Brain pericyte (primary cell): Measurements from ENCODE around the gene STAB2.

Source experiments
- DNase-seq: peaks from one replicate; pipeline ENCODE4 v3.0.0-alpha.2; 2012; ENCODE audit warnings: low read depth, low spot score

Gene STAB2

GRCh38 chr12:103742349-103742932, 155.4 kb downstream of the STAB2 start:
- no peak for DNase-seq

GRCh38 chr12:103743788-103744187, 156.7 kb downstream of the STAB2 start:
- no peak for DNase-seq

DNA sequence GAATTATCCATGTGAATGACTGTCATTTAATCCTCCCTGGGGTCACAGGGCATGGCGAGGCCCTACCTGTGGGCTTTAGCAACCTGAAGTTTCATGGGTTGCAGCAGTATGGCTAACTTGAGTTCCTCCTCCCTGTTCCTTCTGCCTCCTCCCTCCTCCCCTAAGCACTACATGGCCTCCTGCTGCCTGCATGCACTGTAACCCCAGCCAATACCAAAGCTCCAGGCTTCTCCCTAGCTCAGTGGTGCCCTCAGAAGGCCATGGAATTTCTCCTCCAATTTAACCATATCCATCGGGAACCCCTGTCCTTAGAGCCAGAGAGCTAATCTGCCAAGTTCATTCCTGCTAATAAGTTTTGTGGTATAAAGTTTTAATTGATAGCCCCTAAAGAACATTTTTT, 158.9 kb downstream of the STAB2 start:
- DNase-seq = no peak

GRCh38 chr12:103748002-103748401, 160.9 kb downstream of the STAB2 start:
- DNase-seq = no peak

- DNase-seq = no peak
These were observed 161.8 kb downstream of the STAB2 start for GRCh38 chr12:103748875-103749274.

DNA sequence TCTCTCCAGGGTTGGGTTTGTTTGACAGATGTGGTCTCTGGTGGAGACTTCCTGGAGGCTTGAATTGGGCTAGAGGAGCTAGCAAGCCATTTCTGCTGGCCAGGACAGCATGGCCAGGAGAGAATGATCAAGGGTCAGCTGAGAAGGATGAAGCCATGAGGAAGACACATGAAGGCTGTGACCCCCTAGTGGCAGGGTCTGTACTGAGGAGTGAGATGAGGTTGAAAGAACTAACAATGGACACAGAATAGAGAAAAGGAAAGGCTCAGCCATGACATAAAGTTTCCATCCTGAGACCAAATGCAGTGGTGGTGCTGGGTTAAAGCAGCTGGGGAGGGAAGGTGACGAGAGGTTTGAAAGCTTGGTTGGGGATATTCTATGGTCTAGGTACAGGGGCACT, 164.1 kb downstream of the STAB2 start:
- DNase-seq = no peak

DNA sequence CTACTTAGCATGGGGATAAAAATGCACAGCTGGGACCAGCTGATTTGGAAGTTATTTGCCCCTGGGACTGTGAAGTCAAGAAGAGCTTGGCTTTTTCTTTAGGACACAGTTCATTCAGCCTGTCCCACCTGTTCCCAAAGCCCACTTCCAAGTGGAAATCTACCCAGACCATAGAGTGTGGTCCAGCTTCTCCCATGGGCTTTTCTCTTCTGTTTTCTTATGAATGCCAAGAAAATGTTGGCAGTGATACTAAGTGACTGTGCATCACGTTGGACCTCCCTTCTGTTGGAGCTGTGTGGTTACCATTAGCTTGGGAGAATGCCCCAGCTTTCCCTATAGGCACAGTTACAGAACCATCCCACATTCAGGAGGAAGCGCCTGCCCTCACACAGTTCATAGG, 164.5 kb downstream of the STAB2 start:
- DNase-seq = no peak

- DNase-seq = no peak
These were observed 168.4 kb downstream of the STAB2 start for GRCh38 chr12:103755425-103755824.

- DNase-seq = no peak
These were observed 169.4 kb downstream of the STAB2 start for GRCh38 chr12:103756443-103756842.

GRCh38 chr12:103757248-103757647, 170.2 kb downstream of the STAB2 start:
- no peak for DNase-seq

GRCh38 chr12:103758310-103759089, 171.4 kb downstream of the STAB2 start:
- no peak for DNase-seq

- DNase-seq = no peak
These were observed 175.4 kb downstream of the STAB2 start for GRCh38 chr12:103762473-103762872.

DNA sequence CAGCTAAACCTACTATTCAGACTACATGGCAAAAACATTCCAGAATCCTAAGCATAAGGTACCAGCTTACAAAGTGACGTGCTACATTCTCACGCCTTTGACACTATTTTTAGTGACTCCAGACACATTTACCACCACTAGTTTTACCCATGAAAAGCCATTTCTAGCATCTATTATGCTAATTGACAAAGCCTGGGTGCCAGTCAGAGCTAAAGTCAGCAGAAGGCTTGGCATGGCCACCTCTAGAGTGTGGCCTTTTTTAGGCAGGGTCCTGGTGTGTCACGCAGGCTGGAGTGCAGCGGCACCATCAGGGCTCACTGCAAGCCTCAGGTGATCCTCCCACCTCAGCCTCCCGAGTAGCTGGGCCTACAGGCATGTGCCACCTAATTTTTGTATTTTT, 178.2 kb downstream of the STAB2 start:
- no peak for DNase-seq

GRCh38 chr12:103766028-103766427, 179.0 kb downstream of the STAB2 start:
- no peak for DNase-seq

DNA sequence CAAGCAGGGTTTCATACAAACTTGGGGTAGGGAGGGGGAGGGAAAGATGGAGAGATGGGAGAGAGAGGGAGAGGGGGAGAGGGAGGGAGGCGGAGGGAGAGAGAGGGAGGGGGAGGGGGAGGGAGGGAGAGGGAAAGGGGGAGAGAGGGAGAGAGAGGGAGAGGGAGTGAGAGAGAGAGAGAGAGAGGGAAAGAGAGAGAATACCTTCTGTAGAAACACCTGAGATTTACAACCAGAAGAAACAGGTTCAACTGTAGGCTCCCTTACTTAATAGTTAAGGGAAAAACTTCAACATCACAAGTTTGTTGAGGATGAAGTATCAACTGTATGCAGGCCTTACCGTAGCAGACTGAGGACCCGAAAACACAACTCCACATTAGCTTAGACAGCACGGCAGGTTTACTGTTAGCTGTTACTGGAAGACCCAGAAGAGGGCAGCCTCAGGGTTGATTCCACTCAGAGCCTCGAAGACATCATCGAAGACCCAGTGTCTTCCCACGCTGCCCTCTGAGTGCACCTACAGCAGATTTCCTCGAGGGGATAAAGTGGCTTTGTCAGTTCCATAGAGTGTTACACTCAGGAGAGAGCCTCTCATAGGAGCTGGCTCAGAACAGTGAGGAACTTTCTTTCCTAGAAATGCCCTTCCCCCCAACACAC, 181.5 kb downstream of the STAB2 start:
- no peak for DNase-seq

DNA sequence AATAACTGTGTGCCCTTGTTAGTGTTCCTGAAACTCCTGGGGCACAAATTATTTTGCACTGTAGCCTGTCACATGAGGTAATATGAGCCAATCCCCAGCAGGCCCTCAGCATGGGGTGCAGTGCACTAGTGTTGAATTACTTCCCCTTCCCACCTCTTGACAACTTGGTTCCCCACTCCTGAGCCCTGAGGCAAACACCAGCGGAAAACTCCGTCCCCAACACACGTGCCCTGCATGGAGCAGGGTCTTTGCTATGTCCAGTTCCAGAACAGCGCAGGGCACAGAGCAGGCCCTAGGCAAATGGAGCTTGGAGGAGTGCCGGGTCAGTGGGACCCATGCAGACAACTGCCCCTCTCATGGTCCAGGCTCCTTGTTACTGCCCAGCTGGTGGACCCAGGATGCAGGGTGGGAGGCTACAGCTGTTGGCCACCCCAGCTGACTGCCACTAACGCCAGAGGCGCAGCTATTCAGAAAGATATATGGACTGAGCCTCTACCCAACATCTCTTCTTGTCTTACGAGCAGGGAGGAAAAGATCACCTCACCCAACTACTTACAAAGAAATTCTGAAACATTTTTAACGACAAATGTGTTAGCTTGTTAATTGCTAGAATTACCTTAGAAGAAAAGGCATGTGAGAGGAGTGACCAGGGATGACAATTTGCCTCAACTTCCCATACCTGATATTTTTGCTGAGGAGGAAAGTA, 182.3 kb downstream of the STAB2 start:
- DNase-seq = no peak

GRCh38 chr12:103771466-103771865, 184.4 kb downstream of the STAB2 start:
- DNase-seq = no peak

GRCh38 chr12:103772367-103773108, 185.5 kb downstream of the STAB2 start:
- DNase-seq = no peak

DNA sequence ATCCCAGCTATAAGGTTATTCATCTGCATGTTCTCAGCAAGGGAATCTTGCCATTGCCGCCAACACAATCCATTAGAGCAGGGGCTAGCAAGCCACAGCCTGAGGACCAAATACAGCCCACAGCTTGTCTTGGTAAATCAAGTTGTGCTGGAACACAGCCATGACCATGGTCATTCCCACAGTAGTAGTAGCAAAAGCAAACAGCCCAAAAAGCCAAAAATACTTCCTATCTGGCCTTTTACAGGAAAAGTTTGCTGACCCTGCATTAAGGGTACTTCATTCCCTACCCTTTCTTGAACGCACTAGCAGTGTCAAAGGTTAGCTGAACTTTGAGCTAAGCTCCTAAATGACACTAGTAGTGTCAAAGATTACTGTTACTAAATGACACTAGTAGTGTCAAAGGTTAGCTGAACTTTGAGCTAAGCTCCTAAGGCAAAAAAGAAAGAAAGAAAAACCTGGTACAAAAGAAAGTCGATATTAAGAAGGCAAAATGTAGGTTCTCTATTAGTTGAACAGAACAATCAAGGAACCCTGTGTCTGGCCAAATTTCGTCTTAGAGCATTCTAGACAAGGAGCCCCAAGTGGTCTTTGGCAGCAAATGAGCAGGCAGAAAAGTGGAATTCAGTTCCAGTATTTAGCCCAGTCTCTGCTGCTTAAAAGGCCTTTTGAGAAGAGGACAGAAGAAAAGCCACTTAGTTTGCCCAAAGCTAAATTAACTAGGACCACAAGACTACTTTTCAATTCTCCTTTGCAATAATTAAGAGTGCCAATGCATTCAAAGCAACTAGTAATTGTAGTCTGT, 186.2 kb downstream of the STAB2 start:
- no peak for DNase-seq

GRCh38 chr12:103774977-103775560, 188.0 kb downstream of the STAB2 start:
- DNase-seq = no peak
